GM23338 (cell line): ENCODE data around the gene PPFIA4.

Experiments
- CREB1 ChIP-seq: fragments of 250-450 bp; sonication (Bioruptor Pico); IDR thresholded peaks from 2 replicates; pipeline ENCODE4 v1.5.0; 2020; ENCODE audit warnings: low read depth, mild to moderate bottlenecking, moderate library complexity
- EZH2 ChIP-seq: fragments of 200-600 bp; sonication (generic); IDR thresholded peaks from one replicate; pipeline ENCODE4 v1.8.0; 2017; ENCODE audit warnings: antibody characterized with exemption, mild to moderate bottlenecking, low read depth; ENCODE audit not compliant: unreplicated experiment
- EZH2phosphoT487 ChIP-seq: fragments of 200-600 bp; sonication (generic); IDR thresholded peaks from one replicate; pipeline ENCODE4 v1.8.1; 2018; ENCODE audit warnings: antibody characterized with exemption; ENCODE audit not compliant: unreplicated experiment
- NANOG ChIP-seq: IDR thresholded peaks from 2 replicates; pipeline ENCODE4 v1.6.1; 2016; ENCODE audit warnings: antibody characterized with exemption, borderline replicate concordance
- POLR2AphosphoS5 ChIP-seq: IDR thresholded peaks from 2 replicates; pipeline ENCODE4 v1.6.1; 2016; ENCODE audit warnings: antibody characterized with exemption, low read depth
- REST ChIP-seq: IDR thresholded peaks from one replicate; pipeline ENCODE4 v1.6.1; 2018; ENCODE audit warnings: antibody characterized with exemption; ENCODE audit not compliant: unreplicated experiment
- TF ChIP-seq, protein P1 (sequence below), 2 experiments: fragments of 200-600 bp in 1 of 2; sonication (generic) in 1 of 2; conservative IDR thresholded peaks; 2 replicates each; pipeline versions ENCODE4 v1.5.1 to v1.6.1; 2016 to 2017; ENCODE audit warnings: antibody characterized with exemption in 2 of 2, low read depth in 2 of 2, mild to moderate bottlenecking in 2 of 2, moderate library complexity in 1 of 2

- TF ChIP-seq CREB1 (CRISPR knock-in tag) (no peak), REST (no peak), EZH2phosphoT487 (no peak), NANOG (no peak), POLR2AphosphoS5 (no peak), EZH2 (no peak)
- TF ChIP-seq, protein P1, sequence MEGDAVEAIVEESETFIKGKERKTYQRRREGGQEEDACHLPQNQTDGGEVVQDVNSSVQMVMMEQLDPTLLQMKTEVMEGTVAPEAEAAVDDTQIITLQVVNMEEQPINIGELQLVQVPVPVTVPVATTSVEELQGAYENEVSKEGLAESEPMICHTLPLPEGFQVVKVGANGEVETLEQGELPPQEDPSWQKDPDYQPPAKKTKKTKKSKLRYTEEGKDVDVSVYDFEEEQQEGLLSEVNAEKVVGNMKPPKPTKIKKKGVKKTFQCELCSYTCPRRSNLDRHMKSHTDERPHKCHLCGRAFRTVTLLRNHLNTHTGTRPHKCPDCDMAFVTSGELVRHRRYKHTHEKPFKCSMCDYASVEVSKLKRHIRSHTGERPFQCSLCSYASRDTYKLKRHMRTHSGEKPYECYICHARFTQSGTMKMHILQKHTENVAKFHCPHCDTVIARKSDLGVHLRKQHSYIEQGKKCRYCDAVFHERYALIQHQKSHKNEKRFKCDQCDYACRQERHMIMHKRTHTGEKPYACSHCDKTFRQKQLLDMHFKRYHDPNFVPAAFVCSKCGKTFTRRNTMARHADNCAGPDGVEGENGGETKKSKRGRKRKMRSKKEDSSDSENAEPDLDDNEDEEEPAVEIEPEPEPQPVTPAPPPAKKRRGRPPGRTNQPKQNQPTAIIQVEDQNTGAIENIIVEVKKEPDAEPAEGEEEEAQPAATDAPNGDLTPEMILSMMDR (conservative IDR thresholded peaks at IDR 0.05; ENCODE audit: low read depth in 2 of 2) = no peak
Observed at GRCh38 chr1:203091761-203092330, 65.6 kb downstream of the PPFIA4 start.
